Stomach (tissue), 4 donors: ENCODE results near the gene MCEE.

Experiments
- CTCF ChIP-seq, 7 experiments: fragments of 450-650 bp in 4 of 7; fragments of 200-600 bp in 3 of 7; sonication (generic) in 3 of 7; IDR thresholded peaks; one replicate each; pipeline ENCODE4 v1.5.1; 2016 to 2019; ENCODE audit warnings: antibody characterized with exemption in 7 of 7, control low read depth in 2 of 7, mild to moderate bottlenecking in 1 of 7
- EP300 ChIP-seq: sonication (generic); formaldehyde crosslinking; IDR thresholded peaks from one replicate; pipeline ENCODE4 v1.6.1; 2017; ENCODE audit warnings: antibody characterized with exemption
- POLR2A ChIP-seq, 4 donors: fragments of 450-650 bp; IDR thresholded peaks; one replicate each; pipeline ENCODE4 v1.6.1; 2016; ENCODE audit warnings: antibody characterized with exemption in 4 of 4, control low read depth in 2 of 4, mild to moderate bottlenecking in 1 of 4, moderate library complexity in 1 of 4
- POLR2AphosphoS5 ChIP-seq, 3 donors: sonication (generic); formaldehyde crosslinking; IDR thresholded peaks; one replicate each; pipeline ENCODE4 v1.6.1; 2016; ENCODE audit warnings: antibody characterized with exemption in 3 of 3

GRCh38 chr2:71108091-71108490 is 21.9 kb downstream of the MCEE start:
- no peak for TF ChIP-seq CTCF (IDR thresholded peaks at IDR 0.05)
- TF ChIP-seq POLR2A (IDR thresholded peaks at IDR 0.05) = no peak
- TF ChIP-seq EP300 = no peak
- no peak for TF ChIP-seq POLR2AphosphoS5 (IDR thresholded peaks at IDR 0.05)
